Neural progenitor cell (in vitro differentiated cells): ENCODE results near the gene SLC5A12. TPM values are rescaled to one million over a fixed set of nuclear protein-coding genes. Genes with fewer than 3 reads are reported as not detected.

ENCODE experiments used
- DNase-seq: peaks from one replicate; pipeline ENCODE4 v3.0.0-alpha.2; 2016; ENCODE audit warnings: low spot score
- H2AFZ ChIP-seq: fragments of 200-600 bp; sonication (generic); replicated peaks from 2 replicates; pipeline ENCODE4 v1.6.1; 2016; ENCODE audit warnings: antibody characterized with exemption
- H3F3A ChIP-seq: fragments of 200-600 bp; sonication (generic); 2 replicates; pipeline ENCODE4 v1.6.1; 2016; ENCODE audit warnings: antibody characterized with exemption, low read depth
- H3K27ac ChIP-seq: fragments of 200-600 bp; sonication (generic); 2 replicates; pipeline ENCODE4 v1.5.1; 2016; ENCODE audit warnings: mild to moderate bottlenecking
- H3K27me3 ChIP-seq: fragments of 200-600 bp; sonication (generic); 2 replicates; pipeline ENCODE4 v1.6.1; 2016; ENCODE audit warnings: mild to moderate bottlenecking, moderate library complexity
- H3K36me3 ChIP-seq: fragments of 200-600 bp; sonication (generic); 2 replicates; pipeline ENCODE4 v1.5.1; 2016
- H3K4me1 ChIP-seq: fragments of 200-600 bp; sonication (generic); 2 replicates; pipeline ENCODE4 v1.6.1; 2016; ENCODE audit warnings: mixed run types
- H3K4me2 ChIP-seq: fragments of 200-600 bp; sonication (generic); 2 replicates; pipeline ENCODE4 v1.6.1; 2016
- H3K4me3 ChIP-seq: fragments of 200-600 bp; sonication (generic); 2 replicates; pipeline ENCODE4 v1.5.1; 2016
- H3K79me2 ChIP-seq: fragments of 200-600 bp; sonication (generic); 2 replicates; pipeline ENCODE4 v1.6.1; 2016; ENCODE audit warnings: low read depth
- H3K9ac ChIP-seq: fragments of 200-600 bp; sonication (generic); 2 replicates; pipeline ENCODE4 v1.6.1; 2016
- H3K9me3 ChIP-seq: fragments of 200-600 bp; sonication (generic); 2 replicates; pipeline ENCODE4 v1.5.1; 2016; ENCODE audit warnings: low read depth
- H4K20me1 ChIP-seq: fragments of 200-600 bp; sonication (generic); 2 replicates; pipeline ENCODE4 v1.6.1; 2016; ENCODE audit warnings: low read depth
- H3K27ac Mint-ChIP-seq: 3 replicates; pipeline ENCODE4 v1.8.0; 2021; ENCODE audit warnings: mixed read lengths
- H3K27me3 Mint-ChIP-seq: 2 replicates; pipeline ENCODE4 v1.8.0; 2022; ENCODE audit warnings: low read depth, mild to moderate bottlenecking, inconsistent platforms, moderate library complexity, mixed read lengths; ENCODE audit not compliant: insufficient read depth
- H3K36me3 Mint-ChIP-seq: 3 replicates; pipeline ENCODE4 v1.8.0; 2021; ENCODE audit warnings: mixed read lengths
- H3K4me1 Mint-ChIP-seq: 3 replicates; pipeline ENCODE4 v1.8.0; 2021; ENCODE audit warnings: mixed read lengths
- H3K4me3 Mint-ChIP-seq: 3 replicates; pipeline ENCODE4 v1.8.0; 2021; ENCODE audit warnings: mild to moderate bottlenecking, moderate library complexity, mixed read lengths
- H3K9me3 Mint-ChIP-seq: 3 replicates; pipeline ENCODE4 v1.8.0; 2020; ENCODE audit warnings: mixed read lengths
- EZH2 ChIP-seq: fragments of 200-600 bp; sonication (generic); IDR thresholded peaks from 2 replicates; pipeline ENCODE4 v1.6.1; 2017; ENCODE audit warnings: antibody characterized with exemption, mild to moderate bottlenecking, moderate library complexity
- EZH2phosphoT487 ChIP-seq: fragments of 200-600 bp; sonication (generic); IDR thresholded peaks from 2 replicates; pipeline ENCODE4 v1.6.1; 2017; ENCODE audit warnings: antibody characterized with exemption
- total RNA-seq: library from RNA; depleted of rRNA; stranded (reverse); fragments of >200 nt; gene quantifications from 2 replicates; pipeline ENCODE4 v1.2.3, GENCODE V29; 2015; ENCODE audit warnings: low replicate concordance
- TF ChIP-seq, protein P1 (sequence below): fragments of 200-600 bp; sonication (generic); IDR thresholded peaks from 2 replicates; pipeline ENCODE4 v1.5.1; 2017; ENCODE audit warnings: antibody characterized with exemption, mild to moderate bottlenecking

Gene SLC5A12
- total RNA-seq, 1 donor from 2014 or later: 4.9 TPM

DNA sequence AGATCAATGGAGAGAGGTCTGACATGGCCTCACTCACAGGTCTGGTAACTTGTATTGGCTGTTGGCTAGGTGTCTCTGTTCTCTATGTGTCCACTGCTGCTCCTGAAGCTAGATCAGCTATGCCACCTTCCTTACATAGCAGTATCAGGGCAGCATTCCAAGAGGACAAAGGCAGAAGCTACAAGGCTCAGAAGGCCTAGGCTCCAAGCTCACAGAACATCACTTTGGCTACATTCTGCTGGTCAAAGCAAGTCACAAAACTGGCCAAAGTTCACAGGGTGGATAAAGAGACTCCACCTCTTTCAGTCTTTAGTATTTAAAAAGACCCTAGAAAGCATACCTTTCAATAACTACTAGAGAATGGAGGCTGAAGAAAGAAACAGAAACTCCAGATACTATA is 4.1 kb downstream of the SLC5A12 start:
- Mint-ChIP-seq H3K4me1 (peaks cover 3% of the 10 kb centered on the region), H3K27me3 (no peaks in the 10 kb centered on the region), H3K27ac (no peak overlapping the region), H3K4me3 (no peak overlapping the region), H3K36me3 (no peaks in the 10 kb centered on the region), H3K9me3 (no peaks in the 10 kb centered on the region)
- Histone ChIP-seq H3K4me3 (no peak overlapping the region), H3K9ac (no peak overlapping the region), H3K27me3 (no peaks in the 10 kb centered on the region), H3K9me3 (no peaks in the 10 kb centered on the region), H2AFZ (no peak overlapping the region), H3F3A (no peaks in the 10 kb centered on the region), H3K27ac (no peak overlapping the region), H3K4me1 (no peaks in the 10 kb centered on the region), H3K36me3 (no peaks in the 10 kb centered on the region), H3K4me2 (no peak overlapping the region), H4K20me1 (no peaks in the 10 kb centered on the region), H3K79me2 (no peaks in the 10 kb centered on the region)
- no peak for DNase-seq
- TF ChIP-seq, protein P1, sequence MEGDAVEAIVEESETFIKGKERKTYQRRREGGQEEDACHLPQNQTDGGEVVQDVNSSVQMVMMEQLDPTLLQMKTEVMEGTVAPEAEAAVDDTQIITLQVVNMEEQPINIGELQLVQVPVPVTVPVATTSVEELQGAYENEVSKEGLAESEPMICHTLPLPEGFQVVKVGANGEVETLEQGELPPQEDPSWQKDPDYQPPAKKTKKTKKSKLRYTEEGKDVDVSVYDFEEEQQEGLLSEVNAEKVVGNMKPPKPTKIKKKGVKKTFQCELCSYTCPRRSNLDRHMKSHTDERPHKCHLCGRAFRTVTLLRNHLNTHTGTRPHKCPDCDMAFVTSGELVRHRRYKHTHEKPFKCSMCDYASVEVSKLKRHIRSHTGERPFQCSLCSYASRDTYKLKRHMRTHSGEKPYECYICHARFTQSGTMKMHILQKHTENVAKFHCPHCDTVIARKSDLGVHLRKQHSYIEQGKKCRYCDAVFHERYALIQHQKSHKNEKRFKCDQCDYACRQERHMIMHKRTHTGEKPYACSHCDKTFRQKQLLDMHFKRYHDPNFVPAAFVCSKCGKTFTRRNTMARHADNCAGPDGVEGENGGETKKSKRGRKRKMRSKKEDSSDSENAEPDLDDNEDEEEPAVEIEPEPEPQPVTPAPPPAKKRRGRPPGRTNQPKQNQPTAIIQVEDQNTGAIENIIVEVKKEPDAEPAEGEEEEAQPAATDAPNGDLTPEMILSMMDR: no peak
- TF ChIP-seq EZH2phosphoT487: no peak
- TF ChIP-seq EZH2: no peak

- Histone ChIP-seq H3K79me2 (no peaks in the 10 kb centered on the region), H3K9ac (no peak overlapping the region), H3K9me3 (no peaks in the 10 kb centered on the region), H3K36me3 (no peaks in the 10 kb centered on the region), H3K27ac (no peak overlapping the region), H2AFZ (no peak overlapping the region), H3K4me1 (no peaks in the 10 kb centered on the region), H3K4me3 (no peak overlapping the region), H3K4me2 (no peak overlapping the region), H3F3A (no peaks in the 10 kb centered on the region), H3K27me3 (no peaks in the 10 kb centered on the region), H4K20me1 (no peaks in the 10 kb centered on the region)
- TF ChIP-seq EZH2: no peak
- TF ChIP-seq EZH2phosphoT487: no peak
- TF ChIP-seq, protein P1: no peak
- Mint-ChIP-seq H3K27me3 (no peaks in the 10 kb centered on the region), H3K4me1 (peaks cover 3% of the 10 kb centered on the region), H3K4me3 (no peak overlapping the region), H3K27ac (no peak overlapping the region), H3K36me3 (no peaks in the 10 kb centered on the region), H3K9me3 (no peaks in the 10 kb centered on the region)
- no peak for DNase-seq
Observed at GRCh38 chr11:26715133-26715532, 6.7 kb downstream of the SLC5A12 start.

DNA sequence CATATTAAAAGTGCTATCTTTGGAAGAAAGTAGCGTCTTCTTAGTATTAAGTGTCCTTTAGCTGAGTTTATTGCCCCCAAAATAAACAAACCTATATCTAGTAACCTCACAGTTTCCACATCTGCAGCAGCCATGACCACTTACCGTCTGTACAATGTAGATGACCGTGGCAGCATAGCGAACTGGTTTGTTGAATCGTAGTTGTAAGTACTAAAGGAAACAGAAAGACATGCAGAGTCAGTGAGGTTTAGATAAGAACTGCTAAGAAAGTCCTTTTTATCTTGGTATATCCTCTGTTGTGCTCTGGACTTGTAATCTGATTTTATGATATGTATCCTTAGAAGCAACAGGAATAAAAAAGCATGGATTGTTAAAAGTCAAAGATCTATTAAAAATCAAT is 9.4 kb downstream of the SLC5A12 start:
- no peak for TF ChIP-seq EZH2phosphoT487
- Histone ChIP-seq H3K27ac (no peak overlapping the region), H3K36me3 (no peaks in the 10 kb centered on the region), H2AFZ (no peak overlapping the region), H3K4me2 (no peak overlapping the region), H3K9me3 (no peaks in the 10 kb centered on the region), H3K4me1 (no peaks in the 10 kb centered on the region), H3K4me3 (no peak overlapping the region), H3F3A (no peaks in the 10 kb centered on the region), H4K20me1 (no peaks in the 10 kb centered on the region), H3K9ac (no peak overlapping the region), H3K79me2 (no peaks in the 10 kb centered on the region), H3K27me3 (no peaks in the 10 kb centered on the region)
- no peak overlapping the region for H3K4me3 Mint-ChIP-seq
- DNase-seq: no peak
- H3K27ac Mint-ChIP-seq: no peak overlapping the region
- H3K9me3 Mint-ChIP-seq: no peaks in the 10 kb centered on the region
- H3K27me3 Mint-ChIP-seq: no peaks in the 10 kb centered on the region
- no peaks in the 10 kb centered on the region for H3K36me3 Mint-ChIP-seq
- H3K4me1 Mint-ChIP-seq: no peaks in the 10 kb centered on the region

- H4K20me1 ChIP-seq: no peaks in the 10 kb centered on the region
- no peak overlapping the region for H3K9ac ChIP-seq
- no peaks in the 10 kb centered on the region for H3F3A ChIP-seq
- H3K27me3 ChIP-seq: no peaks in the 10 kb centered on the region
- Mint-ChIP-seq H3K4me1 (no peaks in the 10 kb centered on the region), H3K36me3 (no peaks in the 10 kb centered on the region), H3K4me3 (no peak overlapping the region), H3K9me3 (no peaks in the 10 kb centered on the region), H3K27me3 (no peaks in the 10 kb centered on the region), H3K27ac (no peak overlapping the region)
- no peak overlapping the region for H3K4me3 ChIP-seq
- TF ChIP-seq, protein P1: no peak
- TF ChIP-seq EZH2phosphoT487 (no peak), EZH2 (no peak)
- no peak overlapping the region for H2AFZ ChIP-seq
- DNase-seq: no peak
- H3K9me3 ChIP-seq: no peaks in the 10 kb centered on the region
- no peaks in the 10 kb centered on the region for H3K79me2 ChIP-seq
- H3K27ac ChIP-seq: no peak overlapping the region
- no peaks in the 10 kb centered on the region for H3K36me3 ChIP-seq
- no peaks in the 10 kb centered on the region for H3K4me1 ChIP-seq
- no peak overlapping the region for H3K4me2 ChIP-seq
Observed at GRCh38 chr11:26710489-26710888, 11.4 kb downstream of the SLC5A12 start.
